ENCODE data around the gene C1orf115.

Gene C1orf115, protein sequence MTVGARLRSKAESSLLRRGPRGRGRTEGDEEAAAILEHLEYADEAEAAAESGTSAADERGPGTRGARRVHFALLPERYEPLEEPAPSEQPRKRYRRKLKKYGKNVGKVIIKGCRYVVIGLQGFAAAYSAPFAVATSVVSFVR
- long read RNA-seq, result 0 reads

DNA sequence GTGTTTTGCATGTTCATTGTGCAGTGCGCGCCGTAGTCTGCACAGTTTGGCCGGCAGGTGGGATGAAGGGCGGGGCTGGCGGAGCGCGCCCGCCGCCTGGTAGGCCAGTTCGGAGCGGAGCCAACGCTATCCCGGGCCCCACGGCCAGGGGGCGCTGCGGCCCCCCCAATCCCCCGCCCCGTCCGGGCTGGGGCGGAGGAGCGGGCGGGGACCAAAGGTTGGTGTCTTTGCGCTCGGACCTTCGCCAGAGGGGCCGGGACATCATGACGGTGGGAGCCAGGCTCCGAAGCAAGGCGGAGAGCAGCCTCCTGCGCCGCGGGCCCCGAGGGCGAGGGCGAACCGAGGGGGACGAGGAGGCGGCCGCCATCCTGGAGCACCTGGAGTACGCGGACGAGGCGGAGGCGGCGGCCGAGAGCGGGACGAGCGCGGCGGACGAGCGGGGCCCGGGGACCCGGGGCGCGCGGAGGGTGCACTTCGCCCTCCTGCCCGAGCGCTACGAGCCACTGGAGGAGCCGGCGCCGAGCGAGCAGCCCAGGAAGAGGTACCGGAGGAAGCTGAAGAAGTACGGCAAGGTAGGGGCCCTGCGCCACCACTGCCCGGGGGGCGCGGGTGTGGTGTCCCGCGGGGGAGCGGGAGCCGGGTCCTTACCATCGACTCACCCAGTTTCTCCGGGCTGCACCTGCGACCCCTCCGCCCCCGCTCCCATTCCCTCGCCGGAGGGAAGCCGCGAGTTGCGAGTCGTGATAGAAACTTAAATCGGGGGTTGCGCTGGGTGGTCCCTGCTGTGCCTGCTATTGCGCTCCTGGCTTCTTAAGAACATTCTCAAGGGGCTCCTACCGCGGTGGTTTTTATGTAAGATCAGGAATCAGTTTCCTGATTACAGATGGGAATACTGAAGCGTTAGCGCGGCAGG is at the start of gene C1orf115:
Gene C1orf115, plus strand, starts transcription at position 224 of the 913 bp plus-strand sequence. Its CDS starts 40 bp downstream, at position 264.
- TF ChIP-seq, protein P1, sequence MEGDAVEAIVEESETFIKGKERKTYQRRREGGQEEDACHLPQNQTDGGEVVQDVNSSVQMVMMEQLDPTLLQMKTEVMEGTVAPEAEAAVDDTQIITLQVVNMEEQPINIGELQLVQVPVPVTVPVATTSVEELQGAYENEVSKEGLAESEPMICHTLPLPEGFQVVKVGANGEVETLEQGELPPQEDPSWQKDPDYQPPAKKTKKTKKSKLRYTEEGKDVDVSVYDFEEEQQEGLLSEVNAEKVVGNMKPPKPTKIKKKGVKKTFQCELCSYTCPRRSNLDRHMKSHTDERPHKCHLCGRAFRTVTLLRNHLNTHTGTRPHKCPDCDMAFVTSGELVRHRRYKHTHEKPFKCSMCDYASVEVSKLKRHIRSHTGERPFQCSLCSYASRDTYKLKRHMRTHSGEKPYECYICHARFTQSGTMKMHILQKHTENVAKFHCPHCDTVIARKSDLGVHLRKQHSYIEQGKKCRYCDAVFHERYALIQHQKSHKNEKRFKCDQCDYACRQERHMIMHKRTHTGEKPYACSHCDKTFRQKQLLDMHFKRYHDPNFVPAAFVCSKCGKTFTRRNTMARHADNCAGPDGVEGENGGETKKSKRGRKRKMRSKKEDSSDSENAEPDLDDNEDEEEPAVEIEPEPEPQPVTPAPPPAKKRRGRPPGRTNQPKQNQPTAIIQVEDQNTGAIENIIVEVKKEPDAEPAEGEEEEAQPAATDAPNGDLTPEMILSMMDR (IDR thresholded peaks at IDR 0.05; ENCODE audit: insufficient read depth, low read length), result peak; percentile 80
- TF ChIP-seq GABPA (IDR thresholded peaks at IDR 0.05; ENCODE audit: low read depth) (no peak), SPI1 (IDR thresholded peaks at IDR 0.05; ENCODE audit: borderline replicate concordance, low read depth) (no peak), POLR2AphosphoS5 (IDR thresholded peaks at IDR 0.05; ENCODE audit: low read depth) (no peak)
- TF ChIP-seq, protein P2, sequence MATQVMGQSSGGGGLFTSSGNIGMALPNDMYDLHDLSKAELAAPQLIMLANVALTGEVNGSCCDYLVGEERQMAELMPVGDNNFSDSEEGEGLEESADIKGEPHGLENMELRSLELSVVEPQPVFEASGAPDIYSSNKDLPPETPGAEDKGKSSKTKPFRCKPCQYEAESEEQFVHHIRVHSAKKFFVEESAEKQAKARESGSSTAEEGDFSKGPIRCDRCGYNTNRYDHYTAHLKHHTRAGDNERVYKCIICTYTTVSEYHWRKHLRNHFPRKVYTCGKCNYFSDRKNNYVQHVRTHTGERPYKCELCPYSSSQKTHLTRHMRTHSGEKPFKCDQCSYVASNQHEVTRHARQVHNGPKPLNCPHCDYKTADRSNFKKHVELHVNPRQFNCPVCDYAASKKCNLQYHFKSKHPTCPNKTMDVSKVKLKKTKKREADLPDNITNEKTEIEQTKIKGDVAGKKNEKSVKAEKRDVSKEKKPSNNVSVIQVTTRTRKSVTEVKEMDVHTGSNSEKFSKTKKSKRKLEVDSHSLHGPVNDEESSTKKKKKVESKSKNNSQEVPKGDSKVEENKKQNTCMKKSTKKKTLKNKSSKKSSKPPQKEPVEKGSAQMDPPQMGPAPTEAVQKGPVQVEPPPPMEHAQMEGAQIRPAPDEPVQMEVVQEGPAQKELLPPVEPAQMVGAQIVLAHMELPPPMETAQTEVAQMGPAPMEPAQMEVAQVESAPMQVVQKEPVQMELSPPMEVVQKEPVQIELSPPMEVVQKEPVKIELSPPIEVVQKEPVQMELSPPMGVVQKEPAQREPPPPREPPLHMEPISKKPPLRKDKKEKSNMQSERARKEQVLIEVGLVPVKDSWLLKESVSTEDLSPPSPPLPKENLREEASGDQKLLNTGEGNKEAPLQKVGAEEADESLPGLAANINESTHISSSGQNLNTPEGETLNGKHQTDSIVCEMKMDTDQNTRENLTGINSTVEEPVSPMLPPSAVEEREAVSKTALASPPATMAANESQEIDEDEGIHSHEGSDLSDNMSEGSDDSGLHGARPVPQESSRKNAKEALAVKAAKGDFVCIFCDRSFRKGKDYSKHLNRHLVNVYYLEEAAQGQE (IDR thresholded peaks at IDR 0.05; ENCODE audit: insufficient replicate concordance, low read depth), result no peak
- Histone ChIP-seq H3K27me3 (ENCODE audit: insufficient read depth, poor library complexity, severe bottlenecking) (peaks cover 7% of the 10 kb centered on the region), H3K27ac (replicated peaks) (no peak within 1 kb of the TSS), H3K4me3 (replicated peaks; ENCODE audit: insufficient read depth, low read length) (peak within 1 kb of the TSS; percentile 53)
- DNase-seq (ENCODE audit: low read depth in 1 of 2, low spot score in 1 of 2), result peak; percentile 21 to 54

DNA sequence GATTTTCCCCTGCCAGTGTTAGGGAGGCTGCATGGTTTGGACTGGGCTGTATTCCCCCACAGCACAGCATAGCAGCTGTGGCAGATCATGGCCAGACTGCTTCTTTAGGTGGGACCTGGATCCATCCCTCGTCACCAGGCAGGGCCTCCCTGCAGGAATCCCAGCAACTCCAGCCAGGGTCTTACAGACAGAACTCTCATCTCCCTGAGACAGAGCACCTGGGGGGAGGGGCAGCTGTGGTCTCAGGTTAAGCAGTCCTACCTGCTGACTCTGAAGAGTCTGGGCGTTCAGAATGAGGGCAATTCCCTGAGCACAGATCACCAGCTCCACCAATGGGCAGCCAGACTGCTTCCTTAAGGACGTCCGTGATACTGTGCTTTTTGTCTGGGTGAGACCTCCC is 47.9 kb upstream of the C1orf115 start:
- Histone ChIP-seq H3K4me3 (replicated peaks; ENCODE audit: insufficient read depth, low read length) (no peak overlapping the region), H3K27ac (replicated peaks) (no peak overlapping the region), H3K27me3 (ENCODE audit: insufficient read depth, poor library complexity, severe bottlenecking) (peaks cover 4% of the 10 kb centered on the region)
- no peak for DNase-seq (ENCODE audit: low read depth in 1 of 2, low spot score in 1 of 2)
- TF ChIP-seq, protein P2 (IDR thresholded peaks at IDR 0.05; ENCODE audit: insufficient replicate concordance, low read depth), result no peak
- TF ChIP-seq, protein P1 (IDR thresholded peaks at IDR 0.05; ENCODE audit: insufficient read depth, low read length), result no peak
- TF ChIP-seq POLR2AphosphoS5 (IDR thresholded peaks at IDR 0.05; ENCODE audit: low read depth) (no peak), GABPA (IDR thresholded peaks at IDR 0.05; ENCODE audit: low read depth) (no peak), SPI1 (IDR thresholded peaks at IDR 0.05; ENCODE audit: borderline replicate concordance, low read depth) (no peak)

DNA sequence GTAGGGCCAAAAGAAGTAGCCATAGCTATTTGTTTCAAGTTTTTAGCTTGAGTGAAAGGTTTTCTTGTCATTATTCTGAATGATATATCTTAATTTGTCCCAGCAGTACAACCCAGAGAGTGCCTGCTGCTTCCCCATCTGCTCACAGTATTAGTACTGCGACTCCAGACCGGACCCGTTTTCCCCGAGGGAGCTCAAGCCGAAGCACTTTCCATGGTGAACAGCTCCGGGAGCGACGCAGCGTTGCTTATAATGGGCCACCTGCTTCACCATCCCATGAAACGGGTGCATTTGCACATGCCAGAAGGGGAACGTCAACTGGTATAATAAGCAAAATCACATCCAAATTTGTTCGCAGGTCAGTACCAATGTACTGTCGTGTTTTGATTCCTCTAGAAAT is 37.2 kb upstream of the C1orf115 start:
- Histone ChIP-seq H3K4me3 (replicated peaks; ENCODE audit: insufficient read depth, low read length) (no peak overlapping the region), H3K27me3 (ENCODE audit: insufficient read depth, poor library complexity, severe bottlenecking) (no peaks in the 10 kb centered on the region), H3K27ac (replicated peaks) (no peak overlapping the region)
- TF ChIP-seq SPI1 (IDR thresholded peaks at IDR 0.05; ENCODE audit: borderline replicate concordance, low read depth) (no peak), GABPA (IDR thresholded peaks at IDR 0.05; ENCODE audit: low read depth) (no peak)
- TF ChIP-seq, protein P2 (IDR thresholded peaks at IDR 0.05; ENCODE audit: insufficient replicate concordance, low read depth), result no peak
- TF ChIP-seq, protein P1 (IDR thresholded peaks at IDR 0.05; ENCODE audit: insufficient read depth, low read length), result no peak
- no peak for DNase-seq (ENCODE audit: low read depth in 1 of 2, low spot score in 1 of 2)
